PFSK-1 (cell line): Measurements from ENCODE around the gene MBNL3.

ENCODE experiments used
- FOXP2 ChIP-seq: optimal IDR thresholded peaks from 2 replicates; pipeline ENCODE3; 2011; ENCODE audit warnings: borderline replicate concordance, control low read depth, inconsistent platforms; ENCODE audit not compliant: insufficient read depth; ENCODE audit errors: extremely low read length, extremely low read depth
- POLR2AphosphoS5 ChIP-seq: IDR thresholded peaks from 2 replicates; pipeline ENCODE4 v1.6.1; 2012; ENCODE audit warnings: low read depth, mild to moderate bottlenecking, control low read depth, low read length, moderate library complexity
- SIN3A ChIP-seq: IDR thresholded peaks from 2 replicates; pipeline ENCODE4 v1.6.1; 2012; ENCODE audit warnings: mild to moderate bottlenecking, low read length, moderate library complexity, borderline replicate concordance; ENCODE audit not compliant: insufficient read depth
- TAF1 ChIP-seq: IDR thresholded peaks from 2 replicates; pipeline ENCODE4 v1.6.1; 2012; ENCODE audit warnings: low read length, control low read depth, borderline replicate concordance; ENCODE audit not compliant: insufficient read depth
- TF ChIP-seq, protein P1 (sequence below), 2 experiments: IDR thresholded peaks; 2 replicates each; pipeline versions ENCODE4 v1.6.1 to v1.8.0; 2011 to 2012; ENCODE audit warnings: low read depth in 2 of 2, low read length in 2 of 2, control low read depth in 1 of 2, inconsistent platforms in 1 of 2, mild to moderate bottlenecking in 1 of 2, moderate library complexity in 1 of 2; ENCODE audit not compliant: insufficient read depth in 1 of 2

Gene MBNL3

DNA sequence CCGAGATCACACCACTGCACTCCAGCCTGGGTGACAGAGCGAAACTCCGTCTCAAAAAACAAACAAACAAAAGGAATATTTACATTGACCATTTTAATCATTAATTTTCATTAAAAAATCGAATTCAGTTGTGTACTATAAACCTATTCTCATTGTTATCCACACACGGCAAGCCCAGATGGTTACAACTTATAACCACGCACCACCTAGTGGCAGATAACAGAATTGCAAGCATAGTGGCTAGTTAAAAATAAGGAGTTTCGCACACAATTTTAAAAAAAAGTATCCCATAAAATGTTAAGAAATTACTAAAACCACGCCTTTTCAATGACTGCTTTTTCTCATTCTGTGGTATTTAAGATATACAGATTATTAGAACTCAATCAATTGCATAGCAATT, 25.4 kb downstream of the MBNL3 start:
- no peak for TF ChIP-seq FOXP2
- TF ChIP-seq TAF1 = no peak
- TF ChIP-seq, protein P1, sequence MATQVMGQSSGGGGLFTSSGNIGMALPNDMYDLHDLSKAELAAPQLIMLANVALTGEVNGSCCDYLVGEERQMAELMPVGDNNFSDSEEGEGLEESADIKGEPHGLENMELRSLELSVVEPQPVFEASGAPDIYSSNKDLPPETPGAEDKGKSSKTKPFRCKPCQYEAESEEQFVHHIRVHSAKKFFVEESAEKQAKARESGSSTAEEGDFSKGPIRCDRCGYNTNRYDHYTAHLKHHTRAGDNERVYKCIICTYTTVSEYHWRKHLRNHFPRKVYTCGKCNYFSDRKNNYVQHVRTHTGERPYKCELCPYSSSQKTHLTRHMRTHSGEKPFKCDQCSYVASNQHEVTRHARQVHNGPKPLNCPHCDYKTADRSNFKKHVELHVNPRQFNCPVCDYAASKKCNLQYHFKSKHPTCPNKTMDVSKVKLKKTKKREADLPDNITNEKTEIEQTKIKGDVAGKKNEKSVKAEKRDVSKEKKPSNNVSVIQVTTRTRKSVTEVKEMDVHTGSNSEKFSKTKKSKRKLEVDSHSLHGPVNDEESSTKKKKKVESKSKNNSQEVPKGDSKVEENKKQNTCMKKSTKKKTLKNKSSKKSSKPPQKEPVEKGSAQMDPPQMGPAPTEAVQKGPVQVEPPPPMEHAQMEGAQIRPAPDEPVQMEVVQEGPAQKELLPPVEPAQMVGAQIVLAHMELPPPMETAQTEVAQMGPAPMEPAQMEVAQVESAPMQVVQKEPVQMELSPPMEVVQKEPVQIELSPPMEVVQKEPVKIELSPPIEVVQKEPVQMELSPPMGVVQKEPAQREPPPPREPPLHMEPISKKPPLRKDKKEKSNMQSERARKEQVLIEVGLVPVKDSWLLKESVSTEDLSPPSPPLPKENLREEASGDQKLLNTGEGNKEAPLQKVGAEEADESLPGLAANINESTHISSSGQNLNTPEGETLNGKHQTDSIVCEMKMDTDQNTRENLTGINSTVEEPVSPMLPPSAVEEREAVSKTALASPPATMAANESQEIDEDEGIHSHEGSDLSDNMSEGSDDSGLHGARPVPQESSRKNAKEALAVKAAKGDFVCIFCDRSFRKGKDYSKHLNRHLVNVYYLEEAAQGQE (IDR thresholded peaks at IDR 0.05; ENCODE audit: insufficient read depth in 1 of 2, low read depth in 2 of 2, low read length in 2 of 2) = no peak
- TF ChIP-seq POLR2AphosphoS5 = no peak
- TF ChIP-seq SIN3A = no peak

DNA sequence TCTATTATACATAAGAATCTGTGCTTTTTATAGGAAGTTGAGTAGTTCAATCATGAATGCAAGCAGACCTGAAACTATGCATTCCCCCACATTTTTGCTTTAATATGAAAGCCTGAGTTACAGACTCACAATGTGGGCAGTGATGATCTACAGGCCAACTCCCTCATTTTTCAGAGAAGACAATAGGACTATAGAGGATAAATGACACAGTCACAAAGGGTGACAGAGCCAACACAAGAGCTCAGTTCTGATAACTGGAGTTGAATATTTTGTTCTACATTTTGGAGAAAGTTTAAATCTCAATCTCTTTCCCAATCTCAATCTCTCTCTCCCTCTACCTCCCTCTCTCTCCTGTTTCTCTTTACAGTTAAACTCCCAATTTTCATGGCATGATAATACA, 27.0 kb downstream of the MBNL3 start:
- TF ChIP-seq FOXP2 (no peak), TAF1 (no peak), SIN3A (no peak), POLR2AphosphoS5 (no peak)
- TF ChIP-seq, protein P1 (IDR thresholded peaks at IDR 0.05; ENCODE audit: insufficient read depth in 1 of 2, low read depth in 2 of 2, low read length in 2 of 2) = no peak

DNA sequence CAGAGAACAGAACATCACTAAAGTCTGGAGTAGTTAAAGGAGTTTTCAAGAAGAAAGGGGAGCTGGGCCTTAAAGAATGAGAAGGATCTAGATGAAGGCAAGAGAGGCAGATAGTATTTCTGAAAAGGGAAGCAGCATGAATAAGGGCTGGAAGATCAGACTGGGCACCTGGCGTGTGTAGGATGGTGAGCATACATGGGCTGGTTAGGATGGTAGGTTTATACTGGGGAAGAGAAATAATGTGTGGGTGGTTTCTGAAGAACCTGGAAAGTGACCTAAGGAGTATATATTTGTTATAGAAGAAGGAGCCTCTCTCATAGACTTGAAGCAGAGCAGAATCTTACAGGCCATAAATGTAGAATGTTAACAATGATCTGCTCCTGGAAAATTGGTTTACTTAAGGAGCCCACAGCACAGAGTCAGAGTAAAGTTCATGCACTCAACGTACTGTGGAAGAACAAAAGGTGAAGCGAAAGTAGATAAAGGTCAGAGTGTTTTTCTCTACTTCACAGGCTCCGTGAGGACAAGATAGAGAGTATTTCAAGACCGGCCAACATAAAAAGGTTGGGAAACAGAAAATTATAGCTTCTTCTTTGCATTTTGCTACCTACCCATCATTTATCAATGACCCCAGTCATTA, 35.8 kb downstream of the MBNL3 start:
- TF ChIP-seq, protein P1 (IDR thresholded peaks at IDR 0.05; ENCODE audit: insufficient read depth in 1 of 2, low read depth in 2 of 2, low read length in 2 of 2) = no peak
- no peak for TF ChIP-seq TAF1
- TF ChIP-seq POLR2AphosphoS5 = no peak
- TF ChIP-seq SIN3A = no peak

DNA sequence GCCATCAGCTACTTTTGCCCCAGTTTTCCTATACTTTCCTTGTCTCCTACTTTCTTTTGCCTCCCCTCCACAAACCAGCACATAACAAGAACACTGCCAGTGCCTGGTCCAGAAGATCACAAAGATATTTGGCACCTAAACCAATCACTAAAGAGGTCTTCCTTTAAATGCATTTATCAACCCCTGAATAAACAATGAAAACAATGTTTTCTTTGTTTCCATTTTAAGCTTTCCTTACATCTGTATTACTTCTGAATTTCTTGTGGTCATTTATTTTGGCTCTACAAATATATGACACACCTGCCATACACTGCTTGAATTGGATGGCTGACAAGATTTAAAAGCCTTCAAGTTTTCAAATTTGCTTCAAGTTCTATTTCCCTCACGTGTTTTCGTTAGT, 43.9 kb downstream of the MBNL3 start:
- TF ChIP-seq TAF1 (no peak), POLR2AphosphoS5 (no peak), FOXP2 (no peak), SIN3A (no peak)
- TF ChIP-seq, protein P1 (IDR thresholded peaks at IDR 0.05; ENCODE audit: insufficient read depth in 1 of 2, low read depth in 2 of 2, low read length in 2 of 2) = no peak
